CD14-positive monocyte (primary cell): ENCODE measurements around the gene PRSS35. TPM values are rescaled to one million over a fixed set of nuclear protein-coding genes. Genes with fewer than 3 reads are reported as not detected.

Experiments used
- DNase-seq, 3 donors: peaks; one replicate each; pipeline ENCODE4 v3.0.0-alpha.2; 2011 to 2022
- H2AFZ ChIP-seq: 2 replicates; pipeline ENCODE4 v1.6.0; 2012; ENCODE audit warnings: mild to moderate bottlenecking, low read depth, low read length, inconsistent platforms; ENCODE audit not compliant: insufficient read depth, poor library complexity, severe bottlenecking
- H3K27ac ChIP-seq, 2 donors: 1 replicate in 1 of 2; 2 replicates in 1 of 2; pipeline ENCODE4 v1.5.1; 2012 to 2013; ENCODE audit warnings: low read length in 2 of 2, control low read depth in 1 of 2, inconsistent platforms in 1 of 2, low read depth in 1 of 2, mild to moderate bottlenecking in 1 of 2
- H3K27me3 ChIP-seq, 2 donors: one replicate each; pipeline versions ENCODE4 v1.6.0 to v1.6.1; 2011 to 2013; ENCODE audit warnings: low read length in 2 of 2; ENCODE audit not compliant: control insufficient read depth in 2 of 2, insufficient read depth in 2 of 2
- H3K36me3 ChIP-seq, 2 donors: replicated peaks in 1 of 2; 1 replicate in 1 of 2; 2 replicates in 1 of 2; pipeline versions ENCODE4 v1.5.1 to v1.6.1; 2012 to 2013; ENCODE audit warnings: low read length in 2 of 2, control low read depth in 1 of 2, inconsistent platforms in 1 of 2, mild to moderate bottlenecking in 1 of 2; ENCODE audit not compliant: insufficient read depth in 2 of 2, control insufficient read depth in 1 of 2
- H3K4me1 ChIP-seq, 2 donors: 1 replicate in 1 of 2; 2 replicates in 1 of 2; pipeline versions ENCODE4 v1.5.1 to v1.6.1; 2012 to 2013; ENCODE audit warnings: low read length in 2 of 2, control low read depth in 1 of 2, inconsistent platforms in 1 of 2, mild to moderate bottlenecking in 1 of 2, moderate library complexity in 1 of 2; ENCODE audit not compliant: insufficient read depth in 2 of 2, control insufficient read depth in 1 of 2
- H3K4me2 ChIP-seq: replicated peaks from 2 replicates; pipeline ENCODE3; 2012; ENCODE audit warnings: low read length, moderate library complexity, mild to moderate bottlenecking; ENCODE audit not compliant: poor library complexity, severe bottlenecking; ENCODE audit errors: extremely low read depth
- H3K4me3 ChIP-seq, 3 experiments: fragments of 200-600 bp in 1 of 3; sonication (generic) in 1 of 3; replicated peaks in 1 of 3; 1 replicate in 2 of 3; 2 replicates in 1 of 3; pipeline ENCODE4 v1.5.1; 2011 to 2013; ENCODE audit warnings: low read length in 3 of 3, mild to moderate bottlenecking in 3 of 3, control low read depth in 2 of 3, low read depth in 2 of 3, inconsistent platforms in 1 of 3, moderate library complexity in 1 of 3
- H3K79me2 ChIP-seq: 2 replicates; pipeline ENCODE4 v1.6.0; 2012; ENCODE audit warnings: mild to moderate bottlenecking, control low read depth, inconsistent platforms, low read length, moderate library complexity; ENCODE audit not compliant: insufficient read depth
- H3K9ac ChIP-seq: 2 replicates; pipeline ENCODE4 v1.6.0; 2017; ENCODE audit warnings: low read length, mild to moderate bottlenecking; ENCODE audit not compliant: insufficient read depth, poor library complexity, severe bottlenecking
- H3K9me3 ChIP-seq, 2 donors: replicated peaks in 1 of 2; 1 replicate in 1 of 2; 2 replicates in 1 of 2; pipeline versions ENCODE4 v1.5.1 to v1.6.1; 2012 to 2013; ENCODE audit warnings: low read length in 2 of 2, control low read depth in 1 of 2; ENCODE audit not compliant: control insufficient read depth in 1 of 2, insufficient read depth in 1 of 2
- H4K20me1 ChIP-seq: 2 replicates; pipeline ENCODE4 v1.6.0; 2012; ENCODE audit warnings: mild to moderate bottlenecking, low read length, control low read depth, moderate library complexity; ENCODE audit not compliant: insufficient read depth
- H3K27ac Mint-ChIP-seq, 7 donors: one replicate each; pipeline ENCODE4 v1.8.0; 2020; ENCODE audit warnings: mild to moderate bottlenecking in 7 of 7, mixed read lengths in 7 of 7, moderate library complexity in 6 of 7, inconsistent platforms in 2 of 7
- H3K27me3 Mint-ChIP-seq, 3 donors: one replicate each; pipeline ENCODE4 v1.8.0; 2021 to 2022; ENCODE audit warnings: low read depth in 3 of 3, mild to moderate bottlenecking in 3 of 3, mixed read lengths in 3 of 3, moderate library complexity in 3 of 3, inconsistent platforms in 1 of 3
- H3K36me3 Mint-ChIP-seq, 2 donors: one replicate each; pipeline ENCODE4 v1.8.0; 2020; ENCODE audit warnings: mixed read lengths in 2 of 2, inconsistent platforms in 1 of 2, mild to moderate bottlenecking in 1 of 2
- H3K4me1 Mint-ChIP-seq: one replicate; pipeline ENCODE4 v1.8.0; 2020; ENCODE audit warnings: mild to moderate bottlenecking, mixed read lengths
- H3K4me3 Mint-ChIP-seq, 2 donors: one replicate each; pipeline ENCODE4 v1.8.0; 2020; ENCODE audit warnings: mild to moderate bottlenecking in 2 of 2, mixed read lengths in 2 of 2, moderate library complexity in 1 of 2
- H3K9me3 Mint-ChIP-seq, 7 donors: one replicate each; pipeline ENCODE4 v1.8.0; 2020 to 2022; ENCODE audit warnings: mixed read lengths in 7 of 7, mild to moderate bottlenecking in 6 of 7, moderate library complexity in 6 of 7, inconsistent platforms in 2 of 7
- WGBS: methylation state at CpG from one replicate; pipeline ENCODE4 v1.1.5; 2013; ENCODE audit warnings: missing lambda C conversion rate; ENCODE audit not compliant: insufficient coverage; 5-methylcytosine and 5-hydroxymethylcytosine counted together
- intact Hi-C, 2 donors: fragments of 100-400 bp; cut with micrococcal nuclease; formaldehyde crosslinking; loops; one replicate each; pipeline versions ENCODE4 v1.15.0 to v1.15.1; 2023
- polyA plus RNA-seq, 3 donors: library from polyadenylated mRNA; depleted of rRNA in 1 of 3; unstranded in 2 of 3; stranded (reverse) in 1 of 3; fragments of 300-500 nt in 2 of 3; fragments of >200 nt in 1 of 3; fragmentation: Illumina TruSeq in 2 of 3; gene quantifications; 1 replicate in 2 of 3; 2 replicates in 1 of 3; pipeline ENCODE4 v1.2.3, GENCODE V29; 2012 to 2021
- TF ChIP-seq, protein P1 (sequence below): fragments of 200-600 bp; IDR thresholded peaks from one replicate; pipeline ENCODE4 v1.8.0; 2022; ENCODE audit warnings: antibody characterized with exemption, mild to moderate bottlenecking

Gene PRSS35
- polyA plus RNA-seq, 3 donors, result not detected

DNA sequence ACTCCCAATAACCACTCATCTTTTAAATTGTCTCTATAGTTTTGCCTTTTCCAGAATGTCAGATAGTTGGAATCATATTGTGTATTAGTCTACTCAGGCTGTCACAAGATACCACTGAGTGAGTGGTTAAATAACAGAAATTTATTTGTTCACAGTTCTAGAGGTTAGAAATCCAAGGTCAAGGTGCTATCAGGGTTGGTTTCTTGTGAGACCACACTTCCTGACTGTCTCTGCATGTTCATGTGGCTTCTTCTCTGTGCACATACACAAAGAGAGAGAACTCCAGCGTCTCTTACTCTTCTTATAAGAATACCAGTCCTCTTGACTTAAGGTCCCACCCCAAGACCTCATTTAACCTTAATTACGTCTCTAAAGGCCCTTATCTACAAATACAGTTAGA is 23.9 kb upstream of the PRSS35 start:
- Mint-ChIP-seq H3K4me1 (no peaks in the 10 kb centered on the region), H3K27ac (no peak overlapping the region), H3K27me3 (peaks cover 4 to 8% (median 8%) of the 10 kb centered on the region in 3 donors), H3K9me3 (no peaks in the 10 kb centered on the region), H3K4me3 (no peak overlapping the region), H3K36me3 (no peaks in the 10 kb centered on the region)
- Histone ChIP-seq H4K20me1 (no peaks in the 10 kb centered on the region), H3K9ac (no peak overlapping the region), H3K4me2 (no peak overlapping the region), H3K36me3 (no peaks in the 10 kb centered on the region), H3K9me3 (no peaks in the 10 kb centered on the region), H2AFZ (no peak overlapping the region), H3K4me1 (no peaks in the 10 kb centered on the region), H3K27me3 (no peaks in the 10 kb centered on the region), H3K4me3 (no peak overlapping the region), H3K27ac (no peak overlapping the region), H3K79me2 (no peaks in the 10 kb centered on the region)
- WGBS, result no CpG with 5 or more reads among the region's 2 CpGs
- TF ChIP-seq, protein P1, sequence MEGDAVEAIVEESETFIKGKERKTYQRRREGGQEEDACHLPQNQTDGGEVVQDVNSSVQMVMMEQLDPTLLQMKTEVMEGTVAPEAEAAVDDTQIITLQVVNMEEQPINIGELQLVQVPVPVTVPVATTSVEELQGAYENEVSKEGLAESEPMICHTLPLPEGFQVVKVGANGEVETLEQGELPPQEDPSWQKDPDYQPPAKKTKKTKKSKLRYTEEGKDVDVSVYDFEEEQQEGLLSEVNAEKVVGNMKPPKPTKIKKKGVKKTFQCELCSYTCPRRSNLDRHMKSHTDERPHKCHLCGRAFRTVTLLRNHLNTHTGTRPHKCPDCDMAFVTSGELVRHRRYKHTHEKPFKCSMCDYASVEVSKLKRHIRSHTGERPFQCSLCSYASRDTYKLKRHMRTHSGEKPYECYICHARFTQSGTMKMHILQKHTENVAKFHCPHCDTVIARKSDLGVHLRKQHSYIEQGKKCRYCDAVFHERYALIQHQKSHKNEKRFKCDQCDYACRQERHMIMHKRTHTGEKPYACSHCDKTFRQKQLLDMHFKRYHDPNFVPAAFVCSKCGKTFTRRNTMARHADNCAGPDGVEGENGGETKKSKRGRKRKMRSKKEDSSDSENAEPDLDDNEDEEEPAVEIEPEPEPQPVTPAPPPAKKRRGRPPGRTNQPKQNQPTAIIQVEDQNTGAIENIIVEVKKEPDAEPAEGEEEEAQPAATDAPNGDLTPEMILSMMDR, result no peak
- intact Hi-C loops, result no loop called here
- no peak for DNase-seq

DNA sequence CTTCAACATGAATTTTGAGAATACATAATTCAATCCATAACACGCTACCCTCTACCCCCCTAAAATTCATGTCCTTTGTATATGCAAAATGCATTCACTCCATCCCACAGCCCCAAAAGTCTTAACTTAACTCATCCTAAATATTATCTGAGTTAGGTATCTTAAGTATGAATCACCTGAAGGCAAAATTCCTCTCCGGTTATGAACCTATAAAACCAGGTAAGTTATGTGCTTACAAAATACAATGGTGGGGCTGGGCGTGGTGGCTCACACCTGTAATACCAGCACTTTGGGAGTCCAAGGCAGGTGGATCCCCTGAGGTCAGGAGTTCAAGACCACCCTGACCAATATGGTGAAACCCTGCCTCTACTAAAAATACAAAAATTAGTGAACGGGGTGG is 23.5 kb upstream of the PRSS35 start:
- H2AFZ ChIP-seq, result no peak overlapping the region
- no peaks in the 10 kb centered on the region for H3K27me3 ChIP-seq
- no peaks in the 10 kb centered on the region for H4K20me1 ChIP-seq
- H3K4me1 ChIP-seq, result no peaks in the 10 kb centered on the region
- no peak overlapping the region for H3K4me3 ChIP-seq
- intact Hi-C loops, result no loop called here
- DNase-seq, result no peak
- no peak overlapping the region for H3K4me2 ChIP-seq
- Mint-ChIP-seq H3K36me3 (no peaks in the 10 kb centered on the region), H3K27ac (no peak overlapping the region), H3K27me3 (peaks cover 7 to 10% (median 8%) of the 10 kb centered on the region in 3 donors), H3K4me3 (no peak overlapping the region), H3K9me3 (no peaks in the 10 kb centered on the region), H3K4me1 (no peaks in the 10 kb centered on the region)
- no peaks in the 10 kb centered on the region for H3K9me3 ChIP-seq
- H3K27ac ChIP-seq, result no peak overlapping the region
- no peaks in the 10 kb centered on the region for H3K79me2 ChIP-seq
- H3K9ac ChIP-seq, result no peak overlapping the region
- TF ChIP-seq, protein P1, result no peak
- no peaks in the 10 kb centered on the region for H3K36me3 ChIP-seq
- 100% methylated on average over 1 of the region's 4 CpGs for WGBS
